ENCODE results near the gene NF1. TPM values are rescaled to one million over a fixed set of nuclear protein-coding genes. Genes with fewer than 3 reads are reported as not detected.

The NF1 gene
- total RNA-seq, 1 experiment from 2014 or later = 16.4 TPM

DNA sequence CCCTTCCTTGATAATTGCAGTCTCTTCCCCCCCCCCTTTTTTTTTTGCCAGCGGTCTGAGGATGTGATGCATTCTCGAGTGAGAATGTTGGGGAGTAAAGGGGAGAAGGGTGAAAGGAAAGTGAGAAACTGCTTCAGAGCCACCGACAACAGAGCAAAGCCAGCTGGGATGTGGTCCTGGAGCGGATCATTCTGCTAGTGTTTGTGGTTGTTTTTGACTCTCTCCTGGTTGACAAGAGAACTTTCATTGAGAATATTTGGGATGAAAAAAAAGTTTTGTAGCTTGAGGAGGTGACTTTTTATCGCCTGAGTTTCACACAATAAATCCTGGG is 1.3 kb downstream of the NF1 start:
- H3F3A ChIP-seq (ENCODE audit: low read length, unreplicated experiment) = no peaks in the 10 kb centered on the region
- POLR2A ChIA-PET (ENCODE audit: unreplicated experiment) = no interaction called here
- H3K9ac ChIP-seq (ENCODE audit: low read length) = no peak overlapping the region; the same call in 1 of the 2 replicates
- TF ChIP-seq EZH2 (IDR thresholded peaks at IDR 0.05; ENCODE audit: low read length, unreplicated experiment) (no peak), EZH2phosphoT487 (IDR thresholded peaks at IDR 0.05; ENCODE audit: borderline replicate concordance, low read length) (no peak), CTCF (conservative IDR thresholded peaks at IDR 0.05; ENCODE audit: low read depth, low read length) (no peak)
- intact Hi-C loops (cut with micrococcal nuclease) = no loop called here
- H4K20me1 ChIP-seq (ENCODE audit: low read length) = 0 out of 2 replicates have a peak, but pooled peaks cover 6% of the 10 kb centered on the region
- H3K4me2 ChIP-seq (ENCODE audit: low read length) = peak overlapping the region; percentile 90
- H3K36me3 ChIP-seq (ENCODE audit: low read depth, low read length) = no peaks in the 10 kb centered on the region
- H2AFZ ChIP-seq (ENCODE audit: low read length) = no peak overlapping the region
- peaks cover 54% of the 10 kb centered on the region for H3K79me2 ChIP-seq (ENCODE audit: low read length)
- 0 out of 2 replicates have a peak overlapping the region, but pooled peaks have one; percentile 10 for H3K27ac ChIP-seq (ENCODE audit: low read length)
- H3K4me3 ChIP-seq (ENCODE audit: low read length) = peak overlapping the region; percentile 84
- ATAC-seq = peak; percentile 6; the same call in 1 of the 2 replicates
- CTCF ChIA-PET = no interaction called here
- no TSS peak for BruUV-seq (replicated peaks)
- H3K27me3 ChIP-seq (ENCODE audit: low read length) = no peaks in the 10 kb centered on the region
- no peaks in the 10 kb centered on the region for H3K9me3 ChIP-seq (ENCODE audit: low read length)
- H3K9me2 ChIP-seq (replicated peaks; ENCODE audit: low read length) = no peaks in the 10 kb centered on the region
- H3K4me1 ChIP-seq (ENCODE audit: insufficient read depth, low read length) = peaks cover 8% of the 10 kb centered on the region; the same call in 1 of the 2 replicates
- DNase-seq = peak; percentile 1

GRCh38 chr17:31099016-31099415 is 4.2 kb downstream of the NF1 start:
- POLR2A ChIA-PET (ENCODE audit: unreplicated experiment) = no interaction called here
- DNase-seq (no peak), ATAC-seq (no peak)
- Histone ChIP-seq H3K4me3 (ENCODE audit: low read length) (no peak overlapping the region), H3K4me1 (ENCODE audit: insufficient read depth, low read length) (peaks cover 8% of the 10 kb centered on the region; the same call in 1 of the 2 replicates), H3K36me3 (ENCODE audit: low read depth, low read length) (no peaks in the 10 kb centered on the region), H3K9me3 (ENCODE audit: low read length) (no peaks in the 10 kb centered on the region), H3K9me2 (replicated peaks; ENCODE audit: low read length) (no peaks in the 10 kb centered on the region), H3F3A (ENCODE audit: low read length, unreplicated experiment) (no peaks in the 10 kb centered on the region), H3K27me3 (ENCODE audit: low read length) (no peaks in the 10 kb centered on the region), H2AFZ (ENCODE audit: low read length) (no peak overlapping the region), H3K79me2 (ENCODE audit: low read length) (peaks cover 83% of the 10 kb centered on the region), H3K4me2 (ENCODE audit: low read length) (no peak overlapping the region), H3K9ac (ENCODE audit: low read length) (no peak overlapping the region), H3K27ac (ENCODE audit: low read length) (no peak overlapping the region), H4K20me1 (ENCODE audit: low read length) (peaks cover 6% of the 10 kb centered on the region; the same call in 1 of the 2 replicates)
- intact Hi-C loops (cut with micrococcal nuclease) = no loop called here
- CTCF ChIA-PET = no interaction called here
- BruUV-seq (replicated peaks) = no TSS peak
- TF ChIP-seq CTCF (conservative IDR thresholded peaks at IDR 0.05; ENCODE audit: low read depth, low read length) = no peak
- TF ChIP-seq EZH2phosphoT487 (IDR thresholded peaks at IDR 0.05; ENCODE audit: borderline replicate concordance, low read length) = no peak
- TF ChIP-seq EZH2 (IDR thresholded peaks at IDR 0.05; ENCODE audit: low read length, unreplicated experiment) = no peak

DNA sequence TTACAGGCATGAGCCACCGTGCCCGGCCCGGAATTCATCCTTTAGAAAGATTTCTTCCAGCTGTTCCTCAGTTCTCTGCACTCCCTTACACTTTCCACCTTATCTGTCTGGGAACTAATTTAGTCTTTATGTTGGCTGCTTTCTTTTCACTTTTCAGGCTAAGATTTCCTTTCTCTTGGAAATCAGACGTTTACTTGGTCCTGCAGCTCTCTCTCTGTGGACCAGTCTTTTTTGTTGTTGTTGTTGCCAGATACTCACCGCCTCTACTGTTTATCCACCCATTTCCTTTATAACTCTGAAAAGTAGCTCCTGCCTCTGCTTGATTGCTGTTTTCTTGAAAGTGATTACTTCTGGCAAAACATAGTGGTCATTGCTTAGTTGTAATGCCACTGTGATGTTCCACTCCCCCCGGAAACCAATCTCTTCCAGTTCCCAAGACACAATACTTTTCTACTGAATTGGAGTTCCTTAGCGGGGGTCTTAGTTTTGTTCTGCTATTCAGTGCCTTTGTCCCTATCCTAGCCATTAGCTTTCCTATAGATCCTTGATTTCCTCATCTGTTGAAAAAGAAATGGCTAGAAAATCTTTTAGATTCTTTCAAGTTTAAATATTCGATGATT is 6.2 kb downstream of the NF1 start:
- Histone ChIP-seq H3K36me3 (ENCODE audit: low read depth, low read length) (no peaks in the 10 kb centered on the region), H3K9ac (ENCODE audit: low read length) (no peak overlapping the region), H3K4me3 (ENCODE audit: low read length) (no peak overlapping the region), H3K79me2 (ENCODE audit: low read length) (peaks cover 92% of the 10 kb centered on the region), H3F3A (ENCODE audit: low read length, unreplicated experiment) (no peaks in the 10 kb centered on the region), H3K9me3 (ENCODE audit: low read length) (no peaks in the 10 kb centered on the region), H3K27me3 (ENCODE audit: low read length) (no peaks in the 10 kb centered on the region), H3K4me2 (ENCODE audit: low read length) (no peak overlapping the region), H3K9me2 (replicated peaks; ENCODE audit: low read length) (no peaks in the 10 kb centered on the region), H2AFZ (ENCODE audit: low read length) (no peak overlapping the region), H3K4me1 (ENCODE audit: insufficient read depth, low read length) (peaks cover 8% of the 10 kb centered on the region; the same call in 1 of the 2 replicates), H4K20me1 (ENCODE audit: low read length) (peaks cover 6% of the 10 kb centered on the region; the same call in 1 of the 2 replicates), H3K27ac (ENCODE audit: low read length) (no peak overlapping the region)
- ChIA-PET CTCF (interaction anchor here (0.6 kb wide), 1 partner anchor 27 kb away, joined by 4 read pairs; no protein-coding TSS in a partner anchor), POLR2A (ENCODE audit: unreplicated experiment) (no interaction called here)
- TF ChIP-seq EZH2phosphoT487 (IDR thresholded peaks at IDR 0.05; ENCODE audit: borderline replicate concordance, low read length) = no peak
- no peak for TF ChIP-seq EZH2 (IDR thresholded peaks at IDR 0.05; ENCODE audit: low read length, unreplicated experiment)
- TF ChIP-seq CTCF (conservative IDR thresholded peaks at IDR 0.05; ENCODE audit: low read depth, low read length) = no peak
- intact Hi-C loops (cut with micrococcal nuclease) = no loop called here
- no TSS peak for BruUV-seq (replicated peaks)
- DNase-seq (no peak), ATAC-seq (no peak)

Data from PC-3 (cell line).